Activated B cell treated with CpG ODN at 0.5 μM for 24 hours (primary cell): ENCODE measurements around the gene PDS5A. TPM values are rescaled to one million over a fixed set of nuclear protein-coding genes. Genes with fewer than 3 reads are reported as not detected.
"Not testable (repeated sequence)": the region's sequence is repeated elsewhere in the genome, so short reads cannot be mapped to it uniquely, and the experiment has no call there.

Experiments
- ATAC-seq: fragments of 200-7000 bp; cut with Tn5 transposase; one replicate; pipeline ENCODE4 v1.10.0; 2021; ENCODE audit warnings: low read depth, mild to moderate bottlenecking, moderate library complexity
- CTCF ChIA-PET: fragments of 350-600 bp; sonication (Branson Sonifier 250); formaldehyde crosslinking; loops from one replicate; lab custom pipeline; 2021; ENCODE audit warnings: antibody characterized with exemption; lab: Charles Lee
- POLR2A ChIA-PET: fragments of 350-600 bp; sonication (Branson Sonifier 250); formaldehyde crosslinking; loops from one replicate; lab custom pipeline; 2021; ENCODE audit warnings: antibody characterized with exemption; lab: Charles Lee
- DNase-seq: peaks from one replicate; pipeline ENCODE4 v3.0.0; 2022
- H3K27ac Mint-ChIP-seq: one replicate; pipeline ENCODE4 v1.8.0; 2020; ENCODE audit warnings: mixed read lengths
- H3K27me3 Mint-ChIP-seq: one replicate; pipeline ENCODE4 v1.8.0; 2021; ENCODE audit warnings: mixed read lengths
- H3K36me3 Mint-ChIP-seq: one replicate; pipeline ENCODE4 v1.8.0; 2021; ENCODE audit warnings: low read depth, mixed read lengths
- H3K4me1 Mint-ChIP-seq: one replicate; pipeline ENCODE4 v1.8.0; 2021; ENCODE audit warnings: mixed read lengths
- H3K4me3 Mint-ChIP-seq: one replicate; pipeline ENCODE4 v1.8.0; 2020; ENCODE audit warnings: mild to moderate bottlenecking, mixed read lengths
- H3K9me3 Mint-ChIP-seq: one replicate; pipeline ENCODE4 v1.8.0; 2020; ENCODE audit warnings: mixed read lengths
- intact Hi-C: fragments of 100-400 bp; cut with micrococcal nuclease; formaldehyde crosslinking; loops from one replicate; pipeline ENCODE4 v1.15.1; 2024
- total RNA-seq: library from RNA; stranded (reverse); gene quantifications from 2 replicates; pipeline ENCODE4 v1.2.3, GENCODE V29; 2022
- TF ChIP-seq, protein P1 (sequence below): fragments of 200-600 bp; IDR thresholded peaks from one replicate; pipeline ENCODE4 v1.8.0; 2022; ENCODE audit warnings: antibody characterized with exemption, mild to moderate bottlenecking

PDS5A gene
- total RNA-seq, 1 donor from 2014 or later: 103 TPM

DNA sequence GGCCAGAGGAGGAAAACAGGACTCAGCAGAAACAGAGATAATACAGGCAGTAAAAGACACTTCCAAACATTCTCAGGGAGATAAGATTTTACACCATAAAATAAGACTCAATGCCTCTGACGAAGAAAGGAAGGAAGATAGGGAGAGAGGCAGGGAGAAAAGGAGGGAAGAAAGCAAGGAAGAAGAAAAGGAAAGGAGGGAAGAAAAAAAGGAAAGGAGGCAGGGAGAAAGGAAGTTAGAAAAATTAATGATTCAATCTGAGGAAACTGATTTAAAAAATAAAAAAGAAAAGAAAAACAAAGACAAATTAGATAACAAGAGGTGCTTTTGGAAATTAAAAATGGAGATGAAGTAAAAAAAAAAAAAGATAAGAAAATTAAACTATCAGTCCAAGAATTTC is 72.1 kb downstream of the PDS5A start:
- peaks cover 62% of the 10 kb centered on the region for H3K36me3 Mint-ChIP-seq
- no peaks in the 10 kb centered on the region for H3K27me3 Mint-ChIP-seq
- H3K27ac Mint-ChIP-seq: no peak overlapping the region
- DNase-seq (no peak), ATAC-seq (no peak)
- H3K9me3 Mint-ChIP-seq: no peaks in the 10 kb centered on the region
- intact Hi-C loops: no loop called here
- H3K4me3 Mint-ChIP-seq: no peak overlapping the region
- no peaks in the 10 kb centered on the region for H3K4me1 Mint-ChIP-seq
- TF ChIP-seq, protein P1, sequence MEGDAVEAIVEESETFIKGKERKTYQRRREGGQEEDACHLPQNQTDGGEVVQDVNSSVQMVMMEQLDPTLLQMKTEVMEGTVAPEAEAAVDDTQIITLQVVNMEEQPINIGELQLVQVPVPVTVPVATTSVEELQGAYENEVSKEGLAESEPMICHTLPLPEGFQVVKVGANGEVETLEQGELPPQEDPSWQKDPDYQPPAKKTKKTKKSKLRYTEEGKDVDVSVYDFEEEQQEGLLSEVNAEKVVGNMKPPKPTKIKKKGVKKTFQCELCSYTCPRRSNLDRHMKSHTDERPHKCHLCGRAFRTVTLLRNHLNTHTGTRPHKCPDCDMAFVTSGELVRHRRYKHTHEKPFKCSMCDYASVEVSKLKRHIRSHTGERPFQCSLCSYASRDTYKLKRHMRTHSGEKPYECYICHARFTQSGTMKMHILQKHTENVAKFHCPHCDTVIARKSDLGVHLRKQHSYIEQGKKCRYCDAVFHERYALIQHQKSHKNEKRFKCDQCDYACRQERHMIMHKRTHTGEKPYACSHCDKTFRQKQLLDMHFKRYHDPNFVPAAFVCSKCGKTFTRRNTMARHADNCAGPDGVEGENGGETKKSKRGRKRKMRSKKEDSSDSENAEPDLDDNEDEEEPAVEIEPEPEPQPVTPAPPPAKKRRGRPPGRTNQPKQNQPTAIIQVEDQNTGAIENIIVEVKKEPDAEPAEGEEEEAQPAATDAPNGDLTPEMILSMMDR: no peak
- ChIA-PET CTCF (no interaction called here), POLR2A (no interaction called here)

DNA sequence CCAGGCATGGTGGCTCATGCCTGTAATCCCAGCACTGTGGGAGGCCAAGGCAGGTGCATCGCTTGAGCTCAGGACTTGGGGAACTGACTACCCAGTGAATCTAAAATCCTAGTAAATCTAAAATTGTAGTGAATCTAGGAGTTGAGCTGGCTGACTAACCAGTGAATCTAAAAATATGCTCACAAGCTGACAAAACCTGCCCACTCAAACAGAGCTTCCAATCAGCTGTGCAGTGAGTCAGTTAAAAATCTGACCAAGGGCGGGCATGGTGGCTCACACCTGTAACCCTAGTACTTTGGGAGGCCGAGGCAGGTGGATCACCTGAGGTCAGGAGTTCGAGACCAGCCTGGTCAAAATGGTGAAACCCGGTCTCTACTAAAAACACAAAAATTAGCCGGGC is 72.7 kb downstream of the PDS5A start:
- H3K4me1 Mint-ChIP-seq, CTCF ChIA-PET, H3K27me3 Mint-ChIP-seq, ATAC-seq, H3K4me3 Mint-ChIP-seq, H3K9me3 Mint-ChIP-seq, DNase-seq, H3K27ac Mint-ChIP-seq, intact Hi-C loops, POLR2A ChIA-PET: not testable (repeated sequence)
- peaks cover 60% of the 10 kb centered on the region for H3K36me3 Mint-ChIP-seq

DNA sequence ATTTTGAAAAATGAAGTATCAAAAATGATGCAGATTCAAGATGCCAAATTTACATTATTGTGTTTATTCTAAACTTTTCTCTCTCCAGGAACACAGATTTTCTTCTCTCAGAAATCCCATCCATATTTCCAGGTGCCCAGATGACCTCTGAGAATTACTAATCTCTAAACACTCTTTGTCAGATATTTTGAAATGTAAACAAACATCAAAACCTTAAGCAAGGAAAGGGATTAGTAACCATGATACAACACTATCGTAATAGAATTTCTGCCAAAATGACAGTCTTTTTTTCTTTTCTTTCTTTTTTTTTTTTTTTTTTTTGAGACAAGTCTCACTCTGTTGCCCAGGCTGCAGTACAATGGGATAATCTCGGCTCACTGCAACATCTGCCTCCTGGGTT is 76.7 kb downstream of the PDS5A start:
- Mint-ChIP-seq H3K36me3 (peaks cover 72% of the 10 kb centered on the region), H3K9me3 (no peaks in the 10 kb centered on the region), H3K4me1 (no peaks in the 10 kb centered on the region), H3K27ac (no peak overlapping the region), H3K4me3 (no peak overlapping the region), H3K27me3 (no peaks in the 10 kb centered on the region)
- intact Hi-C loops: no loop called here
- TF ChIP-seq, protein P1: no peak
- ATAC-seq (no peak), DNase-seq (no peak)
- ChIA-PET POLR2A (no interaction called here), CTCF (interaction anchor here (1.6 kb wide), 1 partner anchor 75 kb away, joined by 4 read pairs; no protein-coding TSS in a partner anchor)

DNA sequence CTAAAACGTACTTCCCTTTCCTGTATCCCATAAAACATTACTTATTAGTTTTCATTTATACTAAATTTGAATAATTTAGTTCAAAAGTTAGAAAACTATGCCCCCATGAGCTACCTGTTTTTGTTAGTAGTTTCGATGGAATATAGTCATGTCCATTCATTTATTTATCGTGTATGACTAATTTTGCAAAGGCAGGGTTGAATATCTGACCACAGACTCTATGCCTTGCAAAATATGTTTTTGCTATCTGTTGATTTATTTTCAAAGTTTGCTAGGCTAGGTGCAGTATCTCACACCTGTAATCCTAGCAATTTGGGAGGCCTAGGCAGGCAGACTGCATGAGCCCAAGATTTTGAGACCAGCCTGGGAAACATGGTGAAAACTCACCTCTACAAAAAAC is 78.4 kb downstream of the PDS5A start:
- TF ChIP-seq, protein P1: no peak
- intact Hi-C loops: loop anchor here (5.0 kb wide), 1 partner anchor 33 kb away; no protein-coding TSS in a partner anchor
- Mint-ChIP-seq H3K27ac (peak overlapping the region; percentile 20), H3K9me3 (no peaks in the 10 kb centered on the region), H3K4me3 (no peak overlapping the region), H3K27me3 (no peaks in the 10 kb centered on the region), H3K4me1 (no peaks in the 10 kb centered on the region), H3K36me3 (peaks cover 73% of the 10 kb centered on the region)
- DNase-seq (no peak), ATAC-seq (no peak)
- CTCF ChIA-PET: interaction anchor here (1.6 kb wide), 1 partner anchor 77 kb away, joined by 4 read pairs; no protein-coding TSS in a partner anchor
- POLR2A ChIA-PET: interaction anchor here (0.6 kb wide), 1 partner anchor 10 kb away, joined by 4 read pairs; no protein-coding TSS in a partner anchor

DNA sequence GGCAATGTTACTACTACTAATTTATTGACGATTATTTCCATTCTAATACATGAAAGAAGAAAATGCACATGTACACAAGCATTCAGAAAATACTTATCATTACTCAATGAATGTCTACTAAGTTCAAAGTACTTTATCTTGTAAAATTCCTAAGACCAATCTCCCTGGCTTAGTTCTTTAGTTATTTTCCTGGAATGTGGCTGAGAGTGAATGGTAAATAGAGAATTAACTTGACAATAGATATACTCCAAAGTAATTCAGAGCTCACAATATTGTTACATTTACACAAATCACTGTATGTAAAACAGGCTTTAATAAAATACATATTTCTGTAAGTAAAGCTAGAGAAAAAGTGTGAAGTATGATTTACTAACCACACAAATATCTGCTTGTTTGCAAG is 79.7 kb downstream of the PDS5A start:
- no peak for DNase-seq
- ChIA-PET POLR2A (interaction anchor here (0.6 kb wide), 1 partner anchor 437 kb away, joined by 3 read pairs; no protein-coding TSS in a partner anchor), CTCF (no interaction called here)
- intact Hi-C loops: loop anchor here (5.0 kb wide), 1 partner anchor 34 kb away; no protein-coding TSS in a partner anchor
- Mint-ChIP-seq H3K36me3 (peaks cover 79% of the 10 kb centered on the region), H3K4me1 (peaks cover 9% of the 10 kb centered on the region), H3K27ac (no peak overlapping the region), H3K4me3 (no peak overlapping the region), H3K9me3 (no peaks in the 10 kb centered on the region), H3K27me3 (no peaks in the 10 kb centered on the region)
- no peak for ATAC-seq
- TF ChIP-seq, protein P1: no peak
